ENCODE data around the gene HS3ST2.

HS3ST2 gene

GRCh38 chr16:22901563-22901962, 87.6 kb downstream of the HS3ST2 start:
- H3K4me3 ChIP-seq (ENCODE audit: low read length): no peak overlapping the region
- TF ChIP-seq CTCF (conservative IDR thresholded peaks at IDR 0.05; ENCODE audit: low read depth, low read length): no peak
- no peak for DNase-seq (ENCODE audit: low read depth)

GRCh38 chr16:22903716-22904115, 89.8 kb downstream of the HS3ST2 start:
- TF ChIP-seq CTCF (conservative IDR thresholded peaks at IDR 0.05; ENCODE audit: low read depth, low read length): no peak
- DNase-seq (ENCODE audit: low read depth): no peak
- no peak overlapping the region for H3K4me3 ChIP-seq (ENCODE audit: low read length)

- no peak overlapping the region for H3K4me3 ChIP-seq (ENCODE audit: low read length)
- no peak for TF ChIP-seq CTCF (conservative IDR thresholded peaks at IDR 0.05; ENCODE audit: low read depth, low read length)
- DNase-seq (ENCODE audit: low read depth): no peak
Observed at GRCh38 chr16:22912654-22913053, 98.7 kb downstream of the HS3ST2 start.

GRCh38 chr16:22915003-22915402, 101.0 kb downstream of the HS3ST2 start:
- no peak for DNase-seq (ENCODE audit: low read depth)
- TF ChIP-seq CTCF (conservative IDR thresholded peaks at IDR 0.05; ENCODE audit: low read depth, low read length): no peak

GRCh38 chr16:22923491-22923890, 109.5 kb downstream of the HS3ST2 start:
- DNase-seq (ENCODE audit: low read depth): no peak
- no peak overlapping the region for H3K4me3 ChIP-seq (ENCODE audit: low read length)
- TF ChIP-seq CTCF (conservative IDR thresholded peaks at IDR 0.05; ENCODE audit: low read depth, low read length): no peak

More at GRCh38 chr16:22915003-22915402, 101.0 kb downstream of the HS3ST2 start:
- H3K4me3 ChIP-seq (ENCODE audit: low read length): no peak overlapping the region

GRCh38 chr16:22924492-22924891, 110.5 kb downstream of the HS3ST2 start:
- TF ChIP-seq CTCF (conservative IDR thresholded peaks at IDR 0.05; ENCODE audit: low read depth, low read length): no peak

GRCh38 chr16:22926105-22926751, 112.3 kb downstream of the HS3ST2 start:
- DNase-seq (ENCODE audit: low read depth): no peak
- H3K4me3 ChIP-seq (ENCODE audit: low read length): no peak overlapping the region
- no peak for TF ChIP-seq CTCF (conservative IDR thresholded peaks at IDR 0.05; ENCODE audit: low read depth, low read length)

More at GRCh38 chr16:22924492-22924891, 110.5 kb downstream of the HS3ST2 start:
- H3K4me3 ChIP-seq (ENCODE audit: low read length): no peak overlapping the region
- no peak for DNase-seq (ENCODE audit: low read depth)
